GM12891 (cell line): ENCODE data around the gene PLCD1.

ENCODE experiments used
- PAX5 ChIP-seq: IDR thresholded peaks from 2 replicates; pipeline ENCODE4 v1.6.1; 2011; ENCODE audit warnings: low read length, moderate library complexity, mild to moderate bottlenecking; ENCODE audit not compliant: insufficient read depth, severe bottlenecking
- POLR2A ChIP-seq: IDR thresholded peaks from 2 replicates; pipeline ENCODE4 v1.6.1; 2011; ENCODE audit warnings: low read depth, low read length, control low read depth
- POLR2AphosphoS5 ChIP-seq: IDR thresholded peaks from 2 replicates; pipeline ENCODE4 v1.6.1; 2011; ENCODE audit warnings: low read depth, low read length, control low read depth
- POU2F2 ChIP-seq: IDR thresholded peaks from 2 replicates; pipeline ENCODE4 v1.6.1; 2011; ENCODE audit warnings: low read depth, mild to moderate bottlenecking, control low read depth, low read length, moderate library complexity
- TAF1 ChIP-seq: IDR thresholded peaks from 2 replicates; pipeline ENCODE4 v1.6.1; 2011; ENCODE audit warnings: low read depth, low read length, control low read depth

DNA sequence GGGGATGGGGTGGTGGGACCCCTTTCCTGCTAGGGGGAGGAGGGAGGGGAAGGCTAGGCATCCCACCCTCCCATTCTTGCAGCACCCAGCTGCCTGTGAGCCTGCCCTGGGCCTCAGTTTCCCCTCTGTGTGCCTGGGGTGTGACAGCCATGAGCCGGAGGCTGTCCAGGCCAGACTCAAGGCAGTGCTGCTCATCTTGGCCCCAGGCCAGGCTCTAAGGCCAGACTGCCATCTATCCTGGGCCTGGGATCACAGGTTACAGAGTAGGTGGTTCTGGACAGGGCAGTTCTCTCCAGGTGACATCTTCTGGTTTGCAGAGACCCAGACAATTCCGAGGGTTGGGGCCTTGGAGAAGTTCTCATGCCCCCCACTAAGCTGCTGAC, 42.1 kb downstream of the PLCD1 start:
- TF ChIP-seq POLR2AphosphoS5 (no peak), POLR2A (no peak), POU2F2 (no peak), TAF1 (no peak), PAX5 (no peak)
